Loucy (cell line): Measurements from ENCODE around the gene YY1AP1.

Experiments used
- CTCF ChIP-seq: fragments of 200-600 bp; sonication (generic); conservative IDR thresholded peaks from 2 replicates; pipeline ENCODE4 v1.5.1; 2014; ENCODE audit warnings: mild to moderate bottlenecking, antibody characterized with exemption, low read length
- EZH2phosphoT487 ChIP-seq: fragments of 200-600 bp; IDR thresholded peaks from 2 replicates; pipeline ENCODE4 v1.6.1; 2018; ENCODE audit warnings: antibody characterized with exemption, mild to moderate bottlenecking, moderate library complexity, borderline replicate concordance

DNA sequence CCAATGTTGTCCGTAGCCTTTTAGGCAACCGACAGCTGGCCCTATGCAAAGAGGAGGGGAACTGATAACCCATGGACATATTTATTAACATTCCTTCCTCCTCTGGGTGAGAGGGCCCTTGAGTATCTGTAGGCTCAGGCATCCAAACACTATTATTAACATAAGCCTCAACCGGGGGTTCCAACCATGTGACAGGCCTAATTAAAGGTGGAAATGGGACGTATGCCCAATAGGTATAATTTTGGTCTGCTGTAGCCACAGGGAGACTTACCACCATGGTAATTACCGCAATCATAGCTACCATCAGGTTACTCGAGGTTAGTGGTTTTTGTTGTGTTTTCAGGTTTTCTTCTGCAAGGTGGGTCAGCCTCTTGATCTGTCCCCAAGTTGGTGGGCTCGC is 5.6 kb upstream of the YY1AP1 start:
- TF ChIP-seq CTCF (no peak), EZH2phosphoT487 (no peak)
